ENCODE results near the gene LCMT2.

Gene LCMT2, protein sequence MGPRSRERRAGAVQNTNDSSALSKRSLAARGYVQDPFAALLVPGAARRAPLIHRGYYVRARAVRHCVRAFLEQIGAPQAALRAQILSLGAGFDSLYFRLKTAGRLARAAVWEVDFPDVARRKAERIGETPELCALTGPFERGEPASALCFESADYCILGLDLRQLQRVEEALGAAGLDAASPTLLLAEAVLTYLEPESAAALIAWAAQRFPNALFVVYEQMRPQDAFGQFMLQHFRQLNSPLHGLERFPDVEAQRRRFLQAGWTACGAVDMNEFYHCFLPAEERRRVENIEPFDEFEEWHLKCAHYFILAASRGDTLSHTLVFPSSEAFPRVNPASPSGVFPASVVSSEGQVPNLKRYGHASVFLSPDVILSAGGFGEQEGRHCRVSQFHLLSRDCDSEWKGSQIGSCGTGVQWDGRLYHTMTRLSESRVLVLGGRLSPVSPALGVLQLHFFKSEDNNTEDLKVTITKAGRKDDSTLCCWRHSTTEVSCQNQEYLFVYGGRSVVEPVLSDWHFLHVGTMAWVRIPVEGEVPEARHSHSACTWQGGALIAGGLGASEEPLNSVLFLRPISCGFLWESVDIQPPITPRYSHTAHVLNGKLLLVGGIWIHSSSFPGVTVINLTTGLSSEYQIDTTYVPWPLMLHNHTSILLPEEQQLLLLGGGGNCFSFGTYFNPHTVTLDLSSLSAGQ

DNA sequence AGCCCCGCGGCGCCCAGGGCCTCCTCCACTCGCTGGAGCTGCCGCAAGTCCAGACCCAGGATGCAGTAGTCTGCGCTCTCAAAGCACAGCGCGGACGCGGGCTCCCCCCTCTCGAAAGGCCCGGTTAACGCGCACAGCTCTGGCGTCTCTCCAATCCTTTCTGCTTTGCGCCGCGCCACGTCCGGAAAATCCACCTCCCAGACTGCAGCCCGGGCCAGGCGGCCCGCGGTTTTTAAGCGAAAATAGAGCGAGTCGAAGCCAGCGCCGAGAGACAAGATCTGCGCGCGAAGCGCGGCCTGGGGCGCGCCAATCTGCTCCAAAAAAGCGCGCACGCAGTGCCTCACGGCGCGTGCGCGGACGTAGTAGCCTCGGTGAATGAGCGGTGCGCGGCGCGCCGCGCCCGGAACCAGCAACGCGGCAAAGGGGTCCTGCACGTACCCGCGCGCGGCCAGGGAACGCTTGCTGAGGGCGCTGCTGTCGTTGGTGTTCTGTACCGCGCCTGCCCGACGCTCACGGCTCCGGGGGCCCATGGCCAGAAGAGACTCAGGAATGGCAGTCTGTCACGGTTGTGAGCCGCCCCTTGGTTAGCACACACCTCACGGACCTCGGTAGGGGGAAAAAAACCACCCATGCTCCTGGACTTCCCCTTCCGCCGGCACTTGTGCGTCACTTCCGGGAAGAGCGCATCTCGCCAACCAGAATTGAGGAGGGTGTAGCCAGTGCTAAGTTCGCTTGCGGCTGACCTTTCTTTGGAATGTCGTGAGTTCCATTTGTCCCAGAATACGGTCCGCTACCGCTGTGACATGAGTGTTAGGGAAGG, at the start of gene LCMT2:
Gene LCMT2 (minus strand): TSS at position 614 of the 820 bp plus-strand sequence. CDS start 84 bp downstream, at position 530.
- DNase-seq = peak; percentile 91
- H3K27ac ChIP-seq = peak within 1 kb of the TSS; percentile 92
- no peaks in the 10 kb centered on the region for H3K27me3 ChIP-seq (ENCODE audit: insufficient read depth, low read depth, severe bottlenecking)
- H3K4me3 ChIP-seq (ENCODE audit: low read depth, low read length) = peak within 1 kb of the TSS; percentile 66
- peaks cover 23% of the 10 kb centered on the region for H3K36me3 ChIP-seq
- TF ChIP-seq, protein P1, sequence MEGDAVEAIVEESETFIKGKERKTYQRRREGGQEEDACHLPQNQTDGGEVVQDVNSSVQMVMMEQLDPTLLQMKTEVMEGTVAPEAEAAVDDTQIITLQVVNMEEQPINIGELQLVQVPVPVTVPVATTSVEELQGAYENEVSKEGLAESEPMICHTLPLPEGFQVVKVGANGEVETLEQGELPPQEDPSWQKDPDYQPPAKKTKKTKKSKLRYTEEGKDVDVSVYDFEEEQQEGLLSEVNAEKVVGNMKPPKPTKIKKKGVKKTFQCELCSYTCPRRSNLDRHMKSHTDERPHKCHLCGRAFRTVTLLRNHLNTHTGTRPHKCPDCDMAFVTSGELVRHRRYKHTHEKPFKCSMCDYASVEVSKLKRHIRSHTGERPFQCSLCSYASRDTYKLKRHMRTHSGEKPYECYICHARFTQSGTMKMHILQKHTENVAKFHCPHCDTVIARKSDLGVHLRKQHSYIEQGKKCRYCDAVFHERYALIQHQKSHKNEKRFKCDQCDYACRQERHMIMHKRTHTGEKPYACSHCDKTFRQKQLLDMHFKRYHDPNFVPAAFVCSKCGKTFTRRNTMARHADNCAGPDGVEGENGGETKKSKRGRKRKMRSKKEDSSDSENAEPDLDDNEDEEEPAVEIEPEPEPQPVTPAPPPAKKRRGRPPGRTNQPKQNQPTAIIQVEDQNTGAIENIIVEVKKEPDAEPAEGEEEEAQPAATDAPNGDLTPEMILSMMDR (IDR thresholded peaks at IDR 0.05; ENCODE audit: low read depth, low read length) = no peak
- H3K9me3 ChIP-seq (ENCODE audit: severe bottlenecking) = no peaks in the 10 kb centered on the region

DNA sequence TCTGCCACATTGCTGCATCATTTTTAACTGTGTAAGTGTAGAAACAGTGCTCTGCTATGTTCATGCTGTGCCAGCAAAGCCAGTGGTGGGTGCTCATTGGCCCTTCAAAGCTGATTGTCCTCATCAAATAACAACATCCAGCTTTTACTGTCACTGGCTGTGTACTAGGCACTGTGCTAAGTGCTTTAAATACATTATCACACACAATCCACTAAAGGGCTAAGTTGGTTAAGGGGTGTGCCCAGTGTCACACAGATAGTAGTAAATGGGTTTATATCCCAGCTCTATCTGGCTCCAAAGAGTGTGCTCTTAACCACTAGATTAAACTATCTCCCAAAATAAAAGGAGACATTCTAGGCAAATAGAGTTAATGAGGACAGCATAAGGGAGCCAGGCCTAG, 48.2 kb upstream of the LCMT2 start:
- no peak for DNase-seq
- TF ChIP-seq, protein P1 (IDR thresholded peaks at IDR 0.05; ENCODE audit: low read depth, low read length) = no peak
- Histone ChIP-seq H3K4me3 (ENCODE audit: low read depth, low read length) (no peak overlapping the region), H3K36me3 (peaks cover 65% of the 10 kb centered on the region), H3K9me3 (ENCODE audit: severe bottlenecking) (no peaks in the 10 kb centered on the region), H3K27me3 (ENCODE audit: insufficient read depth, low read depth, severe bottlenecking) (no peaks in the 10 kb centered on the region), H3K27ac (no peak overlapping the region)

DNA sequence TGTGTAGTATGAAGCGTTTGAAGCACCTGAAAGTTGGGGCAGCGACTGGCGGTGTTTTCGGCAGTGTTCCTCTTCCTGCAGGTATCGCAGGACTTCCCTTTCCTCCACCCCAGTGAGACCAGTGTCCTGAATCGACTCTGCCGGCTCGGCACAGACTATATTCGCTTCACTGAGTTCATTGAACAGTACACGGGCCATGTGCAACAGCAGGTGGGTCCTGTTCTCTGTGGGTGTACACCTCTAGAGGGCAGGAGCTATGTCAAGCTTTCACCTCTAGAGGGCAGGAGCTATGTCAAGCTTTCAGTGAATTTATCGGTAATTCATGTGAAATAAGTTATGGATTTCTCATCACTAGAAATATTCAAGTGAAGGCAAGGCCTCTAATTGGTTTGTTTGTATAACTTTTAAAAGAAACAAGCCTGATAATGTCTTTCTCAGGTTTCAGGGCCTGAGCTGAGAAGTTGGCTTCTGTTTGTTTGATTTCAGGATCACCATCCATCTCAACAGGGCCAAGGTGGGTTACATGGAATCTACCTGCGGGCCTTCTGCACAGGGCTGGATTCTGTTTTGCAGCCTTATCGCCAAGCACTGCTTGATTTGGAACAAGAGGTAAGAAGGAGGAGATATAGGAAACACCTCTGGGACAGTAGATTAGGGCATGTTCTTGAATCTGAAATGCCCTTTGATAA, 45.8 kb upstream of the LCMT2 start:
- Histone ChIP-seq H3K27me3 (ENCODE audit: insufficient read depth, low read depth, severe bottlenecking) (no peaks in the 10 kb centered on the region), H3K27ac (no peak overlapping the region), H3K4me3 (ENCODE audit: low read depth, low read length) (no peak overlapping the region), H3K9me3 (ENCODE audit: severe bottlenecking) (no peaks in the 10 kb centered on the region), H3K36me3 (peaks cover 60% of the 10 kb centered on the region)
- TF ChIP-seq, protein P1 (IDR thresholded peaks at IDR 0.05; ENCODE audit: low read depth, low read length) = peak; percentile 76
- peak; percentile 68 for DNase-seq

DNA sequence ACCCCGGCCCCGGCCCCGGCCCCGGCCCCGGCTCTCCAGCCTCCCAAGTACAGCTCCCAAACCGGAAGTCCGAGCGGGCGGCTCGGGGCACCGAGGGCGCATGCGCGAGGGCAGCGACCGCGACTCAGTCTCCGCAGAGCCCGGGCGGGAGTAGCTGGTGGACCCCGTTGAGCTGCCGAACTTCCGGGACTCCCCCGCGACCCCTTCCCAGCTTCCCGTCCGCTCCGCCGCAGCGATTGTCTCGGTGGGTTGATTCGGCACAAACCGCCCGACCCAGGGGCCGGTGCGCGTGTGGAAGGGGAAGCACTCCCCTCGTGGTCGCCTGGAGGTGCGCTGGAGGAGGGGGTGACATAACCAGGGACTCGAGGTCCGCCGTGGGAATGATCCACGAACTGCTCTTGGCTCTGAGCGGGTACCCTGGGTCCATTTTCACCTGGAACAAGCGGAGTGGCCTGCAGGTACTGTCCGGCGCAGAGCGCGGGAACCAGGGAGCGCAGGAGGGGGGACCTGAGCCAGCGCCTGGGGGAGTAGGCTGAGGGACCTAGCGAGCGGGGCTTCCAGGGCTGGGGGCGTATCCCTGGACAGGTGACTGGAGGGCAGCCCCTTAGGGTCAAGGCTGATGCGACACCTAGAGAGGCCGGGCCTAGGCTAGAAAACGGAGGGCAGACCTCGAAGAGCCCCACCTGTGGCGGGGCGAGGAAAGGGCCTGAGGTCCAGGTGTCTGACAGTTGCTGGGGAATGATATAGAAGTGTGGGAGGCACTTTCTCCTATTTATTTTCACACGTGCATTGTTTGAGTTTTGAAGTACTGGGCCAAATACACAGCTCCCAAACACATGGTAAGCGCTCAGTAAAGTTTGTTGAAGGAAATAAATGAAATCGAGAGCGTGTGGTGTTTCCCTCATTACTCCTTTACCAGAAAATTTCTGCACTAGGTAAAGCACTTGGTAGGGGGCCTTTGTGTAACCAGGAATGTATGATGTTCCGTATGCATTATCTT, 40.9 kb upstream of the LCMT2 start, which contains the start of the genes TUBGCP4 and ZSCAN29:
Gene TUBGCP4 (plus strand): TSS at position 127 of the 1,000 bp plus-strand sequence. CDS start 254 bp downstream, at position 381.
Gene ZSCAN29 (minus strand): TSS at position 69 of the 1,000 bp plus-strand sequence. CDS start 1,130 bp downstream, outside the sequence.
- no peaks in the 10 kb centered on the region for H3K9me3 ChIP-seq (ENCODE audit: severe bottlenecking)
- peak within 1 kb of the TSS; percentile 92 for H3K27ac ChIP-seq
- H3K27me3 ChIP-seq (ENCODE audit: insufficient read depth, low read depth, severe bottlenecking) = no peaks in the 10 kb centered on the region
- peak; percentile 93 for DNase-seq
- H3K36me3 ChIP-seq = peaks cover 48% of the 10 kb centered on the region
- TF ChIP-seq, protein P1 (IDR thresholded peaks at IDR 0.05; ENCODE audit: low read depth, low read length) = peak; percentile 57
- peak within 1 kb of the TSS; percentile 90 for H3K4me3 ChIP-seq (ENCODE audit: low read depth, low read length)
